Activated CD8-positive, alpha-beta memory T cell treated with anti-CD3 and anti-CD28 coated beads, Interleukin-2, amount 50 U/mL, for 24 hours (primary cell): Measurements from ENCODE around the gene TMEM150B.
A peak's percentile ranks its signal among the peaks of the same experiment; 100 is the strongest.

Source experiments
- DNase-seq: peaks from one replicate; pipeline ENCODE4 v3.0.0-alpha.2; 2020; ENCODE audit errors: extremely low read depth

The TMEM150B gene

GRCh38 chr19:55354698-55355212 lies 29.6 kb upstream of the TMEM150B start, which contains the start of gene COX6B2:
Gene COX6B2 (minus strand): TSS chr19:55354719. CDS start chr19:55354521, 198 bp downstream.
- DNase-seq, result no peak

GRCh38 chr19:55353803-55354697 lies 28.9 kb upstream of the TMEM150B start:
- no peak for DNase-seq

GRCh38 chr19:55353356-55353802 lies 28.2 kb upstream of the TMEM150B start:
- DNase-seq, result no peak

- no peak for DNase-seq
These were observed 27.5 kb upstream of the TMEM150B start for GRCh38 chr19:55352549-55353145.

GRCh38 chr19:55352040-55352439 lies 26.9 kb upstream of the TMEM150B start:
- DNase-seq, result no peak

- no peak for DNase-seq
These were observed 25.6 kb upstream of the TMEM150B start for GRCh38 chr19:55350620-55351315.

GRCh38 chr19:55348317-55349034 lies 23.3 kb upstream of the TMEM150B start:
- DNase-seq, result no peak

GRCh38 chr19:55347442-55348009 lies 22.4 kb upstream of the TMEM150B start:
- no peak for DNase-seq

GRCh38 chr19:55346725-55347441 lies 21.7 kb upstream of the TMEM150B start:
- DNase-seq, result no peak

GRCh38 chr19:55345818-55346724 lies 20.9 kb upstream of the TMEM150B start:
- no peak for DNase-seq

GRCh38 chr19:55345101-55345817 lies 20.1 kb upstream of the TMEM150B start:
- no peak for DNase-seq

GRCh38 chr19:55344444-55344843 lies 19.3 kb upstream of the TMEM150B start:
- DNase-seq, result no peak

- DNase-seq, result no peak
These were observed 16.7 kb upstream of the TMEM150B start for GRCh38 chr19:55341595-55342531.

- DNase-seq, result peak; percentile 25
These were observed 16.0 kb upstream of the TMEM150B start for GRCh38 chr19:55341171-55341588.

GRCh38 chr19:55340784-55341147 lies 15.6 kb upstream of the TMEM150B start:
- DNase-seq, result no peak

- no peak for DNase-seq
These were observed 15.0 kb upstream of the TMEM150B start for GRCh38 chr19:55339889-55340783.
